HEK293 (cell line): ENCODE measurements around the gene ADSS1.

Experiments
- OVOL3 ChIP-seq: fragments of 450-650 bp; formaldehyde crosslinking; IDR thresholded peaks from 2 replicates; pipeline ENCODE4 v1.5.1; 2016; ENCODE audit warnings: missing biosample characterization, missing genetic modification characterization
- SP2 ChIP-seq: fragments of 450-650 bp; formaldehyde crosslinking; IDR thresholded peaks from 2 replicates; pipeline ENCODE4 v1.5.1; 2016; ENCODE audit warnings: missing biosample characterization, missing genetic modification characterization
- ZBTB1 ChIP-seq: fragments of 450-650 bp; formaldehyde crosslinking; IDR thresholded peaks from 2 replicates; pipeline ENCODE4 v1.5.1; 2016; ENCODE audit warnings: missing biosample characterization, missing genetic modification characterization
- ZNF214 ChIP-seq: fragments of 450-650 bp; formaldehyde crosslinking; IDR thresholded peaks from 2 replicates; pipeline ENCODE4 v1.5.1; 2017; ENCODE audit warnings: missing biosample characterization, mild to moderate bottlenecking, missing genetic modification characterization, borderline replicate concordance
- ZNF248 ChIP-seq: fragments of 450-650 bp; formaldehyde crosslinking; IDR thresholded peaks from 2 replicates; pipeline ENCODE4 v1.5.1; 2017; ENCODE audit warnings: missing biosample characterization, missing genetic modification characterization
- ZNF335 ChIP-seq: fragments of 450-650 bp; formaldehyde crosslinking; conservative IDR thresholded peaks from 2 replicates; pipeline ENCODE4 v1.5.1; 2016; ENCODE audit warnings: missing biosample characterization, missing genetic modification characterization
- ZNF341 ChIP-seq: fragments of 450-650 bp; formaldehyde crosslinking; IDR thresholded peaks from 2 replicates; pipeline ENCODE4; 2016; ENCODE audit warnings: low read depth, missing biosample characterization, missing genetic modification characterization
- TF ChIP-seq, protein P1 (sequence below): fragments of 450-650 bp; formaldehyde crosslinking; IDR thresholded peaks from 2 replicates; pipeline ENCODE4 v1.5.1; 2016; ENCODE audit warnings: missing biosample characterization, missing genetic modification characterization
- TF ChIP-seq, protein P2 (sequence below): fragments of 450-650 bp; formaldehyde crosslinking; IDR thresholded peaks from 2 replicates; pipeline ENCODE4 v1.5.1; 2017; ENCODE audit warnings: missing biosample characterization, missing genetic modification characterization
- TF ChIP-seq, protein P3 (sequence below): IDR thresholded peaks from 2 replicates; pipeline ENCODE4 v1.6.1; 2011; ENCODE audit warnings: mild to moderate bottlenecking, low read depth, low read length, borderline replicate concordance
- TF ChIP-seq, protein P4 (sequence below): fragments of 450-650 bp; formaldehyde crosslinking; IDR thresholded peaks from 2 replicates; pipeline ENCODE4 v1.5.1; 2016; ENCODE audit warnings: missing biosample characterization, missing genetic modification characterization
- TF ChIP-seq, protein P5 (sequence below): fragments of 450-650 bp; formaldehyde crosslinking; IDR thresholded peaks from 2 replicates; pipeline ENCODE4 v1.5.1; 2017; ENCODE audit warnings: missing biosample characterization, missing genetic modification characterization

DNA sequence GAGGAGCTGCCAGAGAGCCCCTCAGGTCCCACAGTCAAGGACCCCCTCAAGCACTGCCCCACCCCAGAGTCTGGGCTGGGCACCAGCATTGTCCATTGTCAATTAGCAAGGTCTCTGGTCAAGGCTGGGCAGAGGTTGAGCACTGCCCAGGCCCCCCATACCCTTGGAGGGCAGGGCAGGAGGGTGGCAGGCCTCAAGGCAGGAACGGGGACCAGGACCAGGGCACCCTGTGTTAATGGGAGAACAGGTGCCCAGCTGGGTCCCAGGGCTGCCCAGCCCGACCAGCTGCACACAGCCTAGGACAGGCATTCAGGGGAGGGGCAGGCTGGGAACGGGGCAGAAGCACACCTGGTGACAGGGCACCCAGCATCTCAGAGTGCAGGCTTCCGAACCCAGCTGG is 47.3 kb downstream of the ADSS1 start:
- TF ChIP-seq OVOL3 (tag by site-specific recombination) (no peak), ZNF214 (tag by site-specific recombination) (no peak), ZNF335 (tag by site-specific recombination) (no peak), SP2 (tag by site-specific recombination) (no peak), ZNF341 (tag by site-specific recombination) (no peak), ZBTB1 (no peak), ZNF248 (no peak)
- TF ChIP-seq, protein P1, sequence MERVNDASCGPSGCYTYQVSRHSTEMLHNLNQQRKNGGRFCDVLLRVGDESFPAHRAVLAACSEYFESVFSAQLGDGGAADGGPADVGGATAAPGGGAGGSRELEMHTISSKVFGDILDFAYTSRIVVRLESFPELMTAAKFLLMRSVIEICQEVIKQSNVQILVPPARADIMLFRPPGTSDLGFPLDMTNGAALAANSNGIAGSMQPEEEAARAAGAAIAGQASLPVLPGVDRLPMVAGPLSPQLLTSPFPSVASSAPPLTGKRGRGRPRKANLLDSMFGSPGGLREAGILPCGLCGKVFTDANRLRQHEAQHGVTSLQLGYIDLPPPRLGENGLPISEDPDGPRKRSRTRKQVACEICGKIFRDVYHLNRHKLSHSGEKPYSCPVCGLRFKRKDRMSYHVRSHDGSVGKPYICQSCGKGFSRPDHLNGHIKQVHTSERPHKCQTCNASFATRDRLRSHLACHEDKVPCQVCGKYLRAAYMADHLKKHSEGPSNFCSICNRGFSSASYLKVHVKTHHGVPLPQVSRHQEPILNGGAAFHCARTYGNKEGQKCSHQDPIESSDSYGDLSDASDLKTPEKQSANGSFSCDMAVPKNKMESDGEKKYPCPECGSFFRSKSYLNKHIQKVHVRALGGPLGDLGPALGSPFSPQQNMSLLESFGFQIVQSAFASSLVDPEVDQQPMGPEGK (tag by site-specific recombination), result no peak
- TF ChIP-seq, protein P2, sequence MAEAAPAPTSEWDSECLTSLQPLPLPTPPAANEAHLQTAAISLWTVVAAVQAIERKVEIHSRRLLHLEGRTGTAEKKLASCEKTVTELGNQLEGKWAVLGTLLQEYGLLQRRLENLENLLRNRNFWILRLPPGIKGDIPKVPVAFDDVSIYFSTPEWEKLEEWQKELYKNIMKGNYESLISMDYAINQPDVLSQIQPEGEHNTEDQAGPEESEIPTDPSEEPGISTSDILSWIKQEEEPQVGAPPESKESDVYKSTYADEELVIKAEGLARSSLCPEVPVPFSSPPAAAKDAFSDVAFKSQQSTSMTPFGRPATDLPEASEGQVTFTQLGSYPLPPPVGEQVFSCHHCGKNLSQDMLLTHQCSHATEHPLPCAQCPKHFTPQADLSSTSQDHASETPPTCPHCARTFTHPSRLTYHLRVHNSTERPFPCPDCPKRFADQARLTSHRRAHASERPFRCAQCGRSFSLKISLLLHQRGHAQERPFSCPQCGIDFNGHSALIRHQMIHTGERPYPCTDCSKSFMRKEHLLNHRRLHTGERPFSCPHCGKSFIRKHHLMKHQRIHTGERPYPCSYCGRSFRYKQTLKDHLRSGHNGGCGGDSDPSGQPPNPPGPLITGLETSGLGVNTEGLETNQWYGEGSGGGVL, result no peak
- TF ChIP-seq, protein P3, sequence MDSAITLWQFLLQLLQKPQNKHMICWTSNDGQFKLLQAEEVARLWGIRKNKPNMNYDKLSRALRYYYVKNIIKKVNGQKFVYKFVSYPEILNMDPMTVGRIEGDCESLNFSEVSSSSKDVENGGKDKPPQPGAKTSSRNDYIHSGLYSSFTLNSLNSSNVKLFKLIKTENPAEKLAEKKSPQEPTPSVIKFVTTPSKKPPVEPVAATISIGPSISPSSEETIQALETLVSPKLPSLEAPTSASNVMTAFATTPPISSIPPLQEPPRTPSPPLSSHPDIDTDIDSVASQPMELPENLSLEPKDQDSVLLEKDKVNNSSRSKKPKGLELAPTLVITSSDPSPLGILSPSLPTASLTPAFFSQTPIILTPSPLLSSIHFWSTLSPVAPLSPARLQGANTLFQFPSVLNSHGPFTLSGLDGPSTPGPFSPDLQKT, result no peak
- TF ChIP-seq, protein P4, sequence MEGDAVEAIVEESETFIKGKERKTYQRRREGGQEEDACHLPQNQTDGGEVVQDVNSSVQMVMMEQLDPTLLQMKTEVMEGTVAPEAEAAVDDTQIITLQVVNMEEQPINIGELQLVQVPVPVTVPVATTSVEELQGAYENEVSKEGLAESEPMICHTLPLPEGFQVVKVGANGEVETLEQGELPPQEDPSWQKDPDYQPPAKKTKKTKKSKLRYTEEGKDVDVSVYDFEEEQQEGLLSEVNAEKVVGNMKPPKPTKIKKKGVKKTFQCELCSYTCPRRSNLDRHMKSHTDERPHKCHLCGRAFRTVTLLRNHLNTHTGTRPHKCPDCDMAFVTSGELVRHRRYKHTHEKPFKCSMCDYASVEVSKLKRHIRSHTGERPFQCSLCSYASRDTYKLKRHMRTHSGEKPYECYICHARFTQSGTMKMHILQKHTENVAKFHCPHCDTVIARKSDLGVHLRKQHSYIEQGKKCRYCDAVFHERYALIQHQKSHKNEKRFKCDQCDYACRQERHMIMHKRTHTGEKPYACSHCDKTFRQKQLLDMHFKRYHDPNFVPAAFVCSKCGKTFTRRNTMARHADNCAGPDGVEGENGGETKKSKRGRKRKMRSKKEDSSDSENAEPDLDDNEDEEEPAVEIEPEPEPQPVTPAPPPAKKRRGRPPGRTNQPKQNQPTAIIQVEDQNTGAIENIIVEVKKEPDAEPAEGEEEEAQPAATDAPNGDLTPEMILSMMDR (tag by site-specific recombination), result no peak
- TF ChIP-seq, protein P5, sequence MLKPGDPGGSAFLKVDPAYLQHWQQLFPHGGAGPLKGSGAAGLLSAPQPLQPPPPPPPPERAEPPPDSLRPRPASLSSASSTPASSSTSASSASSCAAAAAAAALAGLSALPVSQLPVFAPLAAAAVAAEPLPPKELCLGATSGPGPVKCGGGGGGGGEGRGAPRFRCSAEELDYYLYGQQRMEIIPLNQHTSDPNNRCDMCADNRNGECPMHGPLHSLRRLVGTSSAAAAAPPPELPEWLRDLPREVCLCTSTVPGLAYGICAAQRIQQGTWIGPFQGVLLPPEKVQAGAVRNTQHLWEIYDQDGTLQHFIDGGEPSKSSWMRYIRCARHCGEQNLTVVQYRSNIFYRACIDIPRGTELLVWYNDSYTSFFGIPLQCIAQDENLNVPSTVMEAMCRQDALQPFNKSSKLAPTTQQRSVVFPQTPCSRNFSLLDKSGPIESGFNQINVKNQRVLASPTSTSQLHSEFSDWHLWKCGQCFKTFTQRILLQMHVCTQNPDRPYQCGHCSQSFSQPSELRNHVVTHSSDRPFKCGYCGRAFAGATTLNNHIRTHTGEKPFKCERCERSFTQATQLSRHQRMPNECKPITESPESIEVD, result no peak
